HG02938 (cell line): ENCODE data around the gene GATB.
"Not testable (repeated sequence)": the region's sequence is repeated elsewhere in the genome, so short reads cannot be mapped to it uniquely, and the experiment has no call there.

Experiments
- ATAC-seq: cut with Tn5 transposase; IDR thresholded peaks from one replicate; pipeline ENCODE4 v1.9.1; 2021; ENCODE audit warnings: mild to moderate bottlenecking, moderate library complexity; ENCODE audit not compliant: unreplicated experiment

The GATB gene

DNA sequence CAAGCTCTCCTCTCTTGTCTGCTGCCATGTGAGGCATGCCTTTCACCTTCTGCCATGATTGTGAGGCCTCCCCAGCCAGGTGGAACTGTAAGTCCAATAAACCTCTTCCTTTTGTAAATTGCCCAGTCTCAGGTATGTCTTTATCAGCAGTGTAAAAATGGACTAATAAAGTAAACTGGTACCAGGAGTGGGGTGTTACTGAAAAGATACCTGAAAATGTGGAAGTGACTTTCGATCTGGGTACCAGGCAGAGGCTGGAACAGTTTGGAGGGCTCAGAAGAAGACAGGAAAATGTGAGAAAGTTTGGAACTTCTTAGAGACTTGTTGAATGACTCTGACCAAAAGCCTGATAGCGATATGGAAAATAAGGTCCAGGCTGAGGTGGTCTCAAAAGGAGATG lies 24.0 kb downstream of the GATB start:
- ATAC-seq = not testable (repeated sequence)

DNA sequence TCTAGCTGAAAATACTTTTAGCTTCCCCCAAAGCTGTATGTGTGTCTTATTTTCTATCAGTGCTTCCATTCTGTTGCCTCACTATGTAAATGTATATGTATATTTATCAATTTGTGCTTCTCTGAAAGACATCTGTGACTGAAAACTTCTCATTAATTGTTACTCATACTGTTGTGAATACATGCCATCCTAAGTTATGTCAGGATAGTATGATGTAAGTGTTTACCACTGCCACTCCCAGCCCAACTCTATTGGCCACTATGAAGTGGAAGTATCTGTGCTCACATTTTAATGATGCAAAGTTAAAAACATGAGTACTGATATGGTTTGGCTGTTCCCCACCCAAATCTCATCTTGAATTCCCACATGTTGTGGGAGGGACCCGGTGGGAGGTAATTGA lies 24.4 kb downstream of the GATB start:
- no peak for ATAC-seq

DNA sequence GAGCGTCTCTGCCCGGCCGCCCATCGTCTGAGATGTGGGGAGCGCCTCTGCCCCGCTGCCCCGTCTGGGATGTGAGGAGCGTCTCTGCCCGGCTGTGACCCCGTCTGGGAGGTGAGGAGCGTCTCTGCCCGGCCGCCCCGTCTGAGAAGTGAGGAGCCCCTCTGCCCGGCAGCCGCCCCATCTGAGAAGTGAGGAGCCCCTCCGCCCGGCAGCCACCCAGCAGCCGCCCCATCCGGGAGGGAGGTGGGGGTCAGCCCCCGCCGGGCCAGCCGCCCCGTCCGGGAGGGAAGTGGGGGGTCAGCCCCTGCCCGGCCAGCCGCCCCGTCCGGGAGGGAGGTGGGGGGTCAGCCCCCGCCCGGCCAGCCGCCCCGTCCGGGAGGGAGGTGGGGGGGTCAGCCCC lies 29.1 kb downstream of the GATB start:
- ATAC-seq = not testable (repeated sequence)

DNA sequence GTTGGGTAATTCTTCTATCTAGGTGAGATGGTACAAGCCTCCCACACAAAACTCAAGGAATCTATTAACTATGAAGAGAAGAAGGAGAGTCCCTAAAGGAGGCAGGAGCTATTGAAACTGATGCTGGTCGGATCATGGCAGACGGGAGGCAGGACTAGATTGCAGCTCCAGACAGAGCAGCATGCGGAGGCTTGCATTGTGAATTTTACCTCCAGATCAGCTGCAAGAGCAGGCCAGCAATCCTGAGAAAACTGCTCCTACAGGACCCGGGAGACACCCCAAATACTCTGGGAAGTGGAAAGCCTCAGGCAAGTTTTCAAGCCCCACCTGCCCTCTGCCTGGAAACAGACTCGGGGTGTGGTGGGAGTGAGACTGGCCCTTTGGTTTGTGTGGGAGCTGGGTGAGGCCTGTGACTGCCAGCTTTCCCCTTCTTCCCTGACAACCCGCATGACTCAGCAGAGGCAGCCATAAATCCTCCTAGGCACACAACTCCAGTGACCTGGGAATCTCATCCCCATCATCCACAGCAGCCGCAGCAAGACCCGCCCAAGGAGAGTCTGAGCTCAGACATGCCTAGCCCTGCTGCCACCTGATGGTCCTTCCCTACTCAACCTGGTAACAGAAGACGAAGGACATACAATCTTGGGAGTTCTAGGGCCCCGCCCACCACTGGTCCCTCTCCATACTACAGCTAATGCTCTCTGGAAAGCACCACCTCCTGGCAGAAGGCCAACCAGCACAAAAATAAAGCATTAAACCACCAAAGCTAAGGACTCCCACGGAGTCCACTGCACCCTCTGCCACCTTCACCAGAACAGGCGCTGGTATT lies 30.9 kb downstream of the GATB start:
- no peak for ATAC-seq

DNA sequence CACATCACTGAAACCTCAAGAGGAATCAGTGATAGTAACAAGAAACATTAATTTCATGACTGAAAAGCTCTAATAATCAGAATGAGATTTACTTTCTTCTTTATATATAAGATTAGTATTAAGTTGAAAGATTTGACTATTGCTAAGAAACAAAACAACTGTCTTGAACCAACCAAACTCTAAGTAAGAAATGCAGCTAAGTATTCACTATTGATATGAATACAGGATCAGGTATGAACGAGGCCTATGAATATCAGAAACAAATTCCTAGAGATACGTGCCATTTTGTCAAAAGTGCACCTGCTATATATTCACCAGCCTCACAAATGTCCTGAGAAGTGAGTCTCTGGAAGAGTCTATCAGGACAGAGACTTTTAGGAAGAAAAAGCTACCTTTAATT lies 32.1 kb downstream of the GATB start:
- no peak for ATAC-seq

DNA sequence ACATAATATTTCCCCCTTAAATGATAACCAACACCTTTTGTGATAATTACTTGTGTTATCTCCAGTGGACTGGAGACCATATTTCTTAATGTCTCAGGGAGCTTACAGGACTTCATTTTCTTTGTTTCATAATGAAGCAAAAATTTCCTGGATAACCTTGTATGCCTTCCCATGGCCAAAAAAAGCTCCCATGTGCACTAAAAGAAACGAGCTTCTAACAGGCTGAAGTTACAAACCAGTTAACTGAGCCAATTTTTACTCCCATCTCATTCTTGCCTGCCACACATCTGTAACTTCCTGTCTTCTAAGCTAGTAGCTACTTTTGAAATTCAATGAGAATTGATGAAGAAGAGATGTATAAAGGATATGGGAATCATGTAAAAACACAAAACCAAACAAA lies 32.8 kb downstream of the GATB start:
- ATAC-seq = no peak

DNA sequence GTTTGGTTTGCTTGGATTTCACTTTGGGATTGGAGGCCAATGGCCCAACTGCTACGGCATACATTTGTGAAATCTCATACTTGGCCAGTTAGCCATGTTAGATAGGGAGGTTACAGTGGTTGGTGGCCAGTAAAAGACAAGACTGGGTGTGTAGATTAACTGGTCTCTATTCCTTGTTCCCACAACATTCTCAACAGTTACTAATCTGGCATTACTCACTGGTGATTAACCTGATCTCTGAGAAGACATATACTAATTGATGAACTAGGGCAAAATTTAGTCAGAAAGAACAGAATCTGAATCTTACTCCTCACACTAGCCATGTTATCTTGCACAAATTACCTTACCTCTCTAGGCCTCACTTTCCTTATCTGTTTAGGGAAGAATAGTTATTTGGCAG lies 33.4 kb downstream of the GATB start:
- ATAC-seq = no peak

DNA sequence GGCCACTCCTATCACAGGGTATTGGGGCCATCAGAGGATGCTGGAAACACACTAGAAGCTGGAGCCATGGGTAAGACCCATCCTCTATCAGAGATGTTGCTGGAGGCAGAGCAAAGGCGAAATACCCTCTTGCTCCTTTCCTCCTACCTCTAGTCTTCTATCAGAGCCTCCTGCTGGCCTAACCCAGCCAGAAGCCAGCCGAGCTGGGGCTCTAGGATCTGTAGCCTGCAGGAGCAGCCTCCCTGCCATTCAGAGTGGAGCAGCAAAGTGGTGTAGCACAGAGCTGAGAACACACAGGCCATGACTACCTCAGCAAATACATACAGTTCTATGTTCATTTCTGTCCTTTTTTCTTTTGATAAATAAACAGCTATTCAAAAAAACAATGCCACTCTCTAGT lies 35.7 kb downstream of the GATB start:
- ATAC-seq = no peak

DNA sequence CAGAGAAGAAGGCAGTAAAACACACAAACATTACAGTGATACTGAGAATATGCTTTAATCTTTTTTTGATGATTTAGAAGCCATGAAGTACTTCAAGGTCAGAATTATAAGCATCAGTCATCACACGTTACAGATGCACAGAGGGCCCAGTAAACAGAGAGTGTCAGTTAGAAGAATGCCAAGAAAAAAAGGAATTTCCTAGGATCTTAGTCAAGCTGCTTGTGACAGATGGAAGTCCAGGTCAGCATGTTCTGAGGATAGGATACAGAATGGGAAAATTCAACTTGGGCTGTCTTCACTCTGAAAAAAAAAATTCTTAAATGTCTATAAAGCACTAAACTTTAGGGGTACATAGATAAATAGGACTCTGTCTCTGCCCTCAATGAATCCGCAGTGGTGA lies 38.9 kb downstream of the GATB start:
- ATAC-seq = no peak

DNA sequence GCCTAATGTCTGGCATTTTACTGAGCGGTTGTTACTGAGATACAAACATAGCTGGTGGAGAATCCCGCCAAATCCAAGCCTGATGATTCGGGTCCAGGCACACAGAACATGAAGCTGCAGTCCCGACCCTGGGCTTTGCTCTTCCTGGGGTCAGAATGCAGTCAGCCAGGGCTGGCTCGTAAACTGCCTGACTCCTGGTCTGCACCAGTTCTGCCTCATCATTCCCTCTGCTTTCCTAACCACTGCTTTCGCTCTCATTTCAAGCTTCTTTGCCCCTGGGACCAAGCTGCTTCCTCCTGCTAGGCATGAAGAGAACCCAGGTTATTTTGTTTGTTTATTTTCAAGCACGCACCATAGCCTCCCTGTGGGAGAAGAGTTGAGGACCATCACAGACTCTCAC lies 39.3 kb downstream of the GATB start:
- no peak for ATAC-seq

DNA sequence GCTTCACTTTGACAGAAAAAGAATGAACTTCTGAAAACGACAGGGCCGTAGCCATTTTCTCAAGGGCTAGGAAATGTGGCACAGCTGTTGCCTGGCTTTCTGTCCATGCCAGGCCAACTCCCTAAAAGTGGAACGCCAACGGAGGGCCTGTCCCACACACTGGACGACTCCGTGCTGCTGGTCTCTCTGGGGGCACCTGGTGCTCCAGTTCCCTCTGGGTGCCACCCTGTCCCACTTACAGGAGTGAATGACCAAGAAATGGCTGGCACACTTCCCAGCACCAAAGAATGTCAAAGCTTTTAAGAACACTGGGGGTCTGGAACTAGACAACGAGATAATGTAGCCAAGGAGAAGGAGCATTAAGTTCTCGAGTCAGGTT lies 40.9 kb downstream of the GATB start:
- ATAC-seq = no peak

DNA sequence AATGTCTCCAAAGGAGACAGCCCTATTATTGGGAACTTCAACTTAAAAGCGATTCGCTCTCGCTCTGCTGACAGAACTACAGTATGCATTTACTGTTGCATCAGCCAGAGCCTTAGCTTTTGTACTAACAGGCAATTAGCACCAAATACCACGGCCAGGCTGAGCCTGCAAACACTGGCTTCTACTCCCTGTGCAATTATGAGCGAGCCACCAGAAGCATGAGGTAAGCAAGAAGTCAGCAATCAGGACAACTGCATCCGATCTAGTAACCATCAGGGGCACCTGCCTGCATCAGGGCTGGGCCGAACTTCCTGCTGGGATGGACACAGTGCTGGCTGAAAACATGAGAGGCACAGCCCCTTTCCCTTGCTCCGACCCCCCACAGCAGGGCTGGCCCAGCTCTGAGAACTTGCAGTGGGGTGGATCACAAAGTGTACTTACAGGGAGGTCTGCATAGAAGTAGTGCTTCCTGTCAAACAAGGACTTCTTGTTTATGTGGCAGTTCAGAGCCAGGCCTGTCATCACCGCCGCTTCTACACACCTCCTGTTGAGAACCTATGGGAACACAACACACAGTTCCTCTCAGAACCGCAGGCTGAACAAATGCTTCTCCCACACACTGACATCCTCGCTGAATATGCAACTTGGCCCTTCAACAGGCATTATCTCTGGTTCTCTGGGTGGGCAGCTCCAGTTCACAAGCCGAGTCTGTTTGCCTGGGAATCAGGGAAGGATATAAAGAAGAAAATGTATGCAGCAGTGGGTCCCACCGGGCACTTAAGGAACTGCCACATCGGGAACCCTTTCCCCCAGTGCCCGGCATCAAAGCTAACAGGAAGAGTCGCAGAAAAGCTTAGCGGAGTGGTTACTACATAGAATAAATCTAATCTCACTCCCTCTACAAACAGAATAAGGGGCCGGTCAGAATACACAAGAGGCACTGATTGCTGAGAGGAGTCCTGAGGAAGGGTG lies 41.5 kb downstream of the GATB start:
- no peak for ATAC-seq

DNA sequence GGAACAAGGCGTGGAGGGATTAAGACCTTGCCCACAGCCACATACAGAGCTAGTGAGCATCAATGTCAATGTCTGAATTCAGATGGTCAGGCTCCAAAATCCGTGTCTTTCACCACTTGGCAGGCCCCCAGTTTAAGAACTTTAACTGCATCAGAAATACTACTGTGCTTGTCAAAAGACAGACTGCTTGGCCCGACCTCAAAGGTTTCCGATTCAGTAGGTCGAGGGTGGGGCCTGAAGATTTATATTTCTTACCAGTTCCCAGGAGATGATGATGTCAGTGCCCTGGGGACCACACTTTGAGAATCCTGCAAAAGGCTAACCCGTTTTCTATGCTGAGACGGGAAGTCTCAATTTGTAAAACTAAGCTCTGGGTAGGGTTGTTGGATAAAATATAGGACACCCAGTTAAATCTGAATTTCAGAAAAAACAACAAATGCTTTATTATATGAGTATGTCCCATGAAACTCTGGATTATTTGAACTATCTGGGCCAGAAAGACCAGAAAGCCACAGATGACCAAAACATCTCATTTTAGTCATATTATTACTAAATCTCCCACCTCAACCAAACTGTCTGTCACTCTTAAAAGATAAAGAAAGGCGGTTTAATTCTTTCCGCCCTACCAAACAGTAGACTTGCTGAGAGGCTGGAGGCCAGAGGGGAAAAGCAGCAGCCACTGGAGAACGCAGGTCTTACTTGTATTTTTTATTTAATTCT lies 42.7 kb downstream of the GATB start:
- ATAC-seq = peak; percentile 69

DNA sequence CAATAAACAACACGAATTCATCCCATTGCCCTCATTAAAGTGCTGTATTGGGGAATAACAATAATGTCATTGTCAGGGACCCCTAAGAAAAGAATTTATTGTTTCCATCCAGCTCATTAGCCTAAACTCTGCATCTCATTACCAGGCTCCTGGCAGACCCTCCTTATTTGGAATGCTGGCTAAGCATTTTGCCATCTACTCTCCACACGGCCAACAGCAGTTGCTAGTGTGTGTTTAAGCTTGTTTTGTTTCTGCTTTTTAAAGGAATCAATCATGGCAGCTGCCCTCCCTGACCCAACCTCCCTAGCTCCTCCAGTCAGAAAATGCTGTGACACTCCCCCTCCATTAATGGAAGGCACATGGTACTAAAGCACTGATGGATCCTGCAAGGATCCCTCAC lies 43.5 kb downstream of the GATB start:
- no peak for ATAC-seq

DNA sequence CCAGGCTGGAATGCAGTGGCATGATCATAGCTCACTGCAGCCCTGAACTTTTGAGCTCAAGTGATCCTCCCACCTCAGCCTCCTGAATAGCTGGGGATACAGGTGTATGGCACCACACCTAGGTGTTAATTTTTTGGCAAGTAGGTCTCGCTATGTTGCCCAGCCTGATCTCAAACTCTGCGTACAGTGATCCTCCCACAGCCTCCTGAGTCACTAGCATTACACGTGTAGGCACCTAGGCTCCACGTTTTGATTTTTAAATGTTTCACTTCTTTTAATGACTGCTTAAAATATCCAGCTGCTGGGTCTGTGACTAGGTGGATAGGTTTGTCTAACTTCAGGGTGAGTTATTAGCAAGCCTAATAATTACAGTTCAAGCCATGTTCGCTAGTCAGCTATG lies 44.5 kb downstream of the GATB start:
- no peak for ATAC-seq

DNA sequence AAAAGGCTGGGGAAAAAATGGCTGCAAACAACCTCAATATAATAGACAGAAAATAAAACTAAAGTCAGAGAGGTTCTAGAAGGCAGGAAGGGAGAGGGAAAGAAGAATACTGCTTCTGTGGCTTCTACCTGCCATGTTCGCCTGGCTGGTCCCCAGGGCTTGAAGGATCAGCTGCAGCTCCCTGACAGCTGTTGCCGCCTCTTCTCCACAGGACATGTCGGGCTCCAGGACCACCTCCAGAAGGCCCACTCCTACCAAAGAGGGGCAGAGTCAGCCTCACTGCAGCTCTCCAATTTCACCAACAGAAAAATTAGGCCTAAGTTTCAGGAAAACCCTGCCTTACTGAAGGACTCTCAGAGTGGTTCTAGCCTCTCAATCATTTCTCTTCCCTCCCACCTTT lies 44.9 kb downstream of the GATB start:
- no peak for ATAC-seq

DNA sequence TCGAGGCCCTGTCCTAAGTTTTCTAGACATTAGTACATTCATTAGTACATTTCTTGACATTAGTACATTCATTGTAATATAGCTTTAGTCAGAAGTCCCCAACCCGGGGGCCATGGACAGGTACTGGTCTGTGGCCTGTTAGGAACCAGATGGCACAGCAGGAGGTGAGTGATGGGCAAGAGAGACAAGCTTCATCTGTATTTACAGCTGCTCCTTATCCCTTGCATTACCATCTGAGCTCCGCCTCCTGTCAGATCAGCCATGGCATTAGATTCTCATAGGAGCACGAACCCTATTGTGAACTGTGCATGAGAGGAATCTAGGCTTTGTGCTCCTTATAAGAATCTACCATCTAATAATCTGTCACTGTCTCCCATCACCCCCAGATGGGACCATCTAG lies 48.0 kb downstream of the GATB start:
- no peak for ATAC-seq

DNA sequence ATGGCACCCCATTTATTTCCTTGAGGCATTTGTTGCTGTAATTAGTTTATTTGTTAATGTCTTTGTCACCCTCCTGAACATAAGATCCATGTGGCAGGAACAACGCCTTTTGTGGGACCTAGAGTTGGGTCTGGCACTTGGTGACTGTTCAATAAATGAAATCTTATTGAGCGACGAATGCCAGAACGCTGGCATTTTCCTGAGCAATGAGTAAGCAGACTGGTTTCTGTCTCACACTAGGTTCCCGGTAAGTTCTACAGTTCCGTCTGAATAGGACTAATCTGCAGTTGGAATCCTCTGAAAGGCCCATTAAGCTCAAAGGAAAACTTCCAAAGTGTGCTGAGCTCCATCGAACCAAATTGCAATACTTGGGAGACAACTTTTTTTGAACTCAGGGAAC lies 49.2 kb downstream of the GATB start:
- no peak for ATAC-seq

DNA sequence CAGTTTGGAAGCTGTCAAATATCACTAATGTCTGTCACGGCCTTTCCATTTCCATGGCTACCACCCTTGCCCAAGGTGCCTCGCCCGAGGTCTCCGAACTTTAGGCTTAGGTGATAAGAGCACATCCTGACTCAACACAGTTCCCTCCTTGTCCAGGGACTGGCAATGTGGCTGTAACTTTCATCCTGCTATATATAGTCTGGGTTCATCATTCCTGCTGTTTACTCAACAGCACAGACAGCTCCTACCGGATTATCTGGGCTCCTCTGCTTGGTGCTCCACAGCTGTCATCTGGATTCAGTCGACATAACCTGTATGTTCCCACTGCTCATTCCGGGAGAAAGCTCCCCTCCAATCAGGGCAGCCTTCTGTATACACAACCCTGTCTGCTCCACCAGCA lies 51.2 kb downstream of the GATB start:
- ATAC-seq = no peak

DNA sequence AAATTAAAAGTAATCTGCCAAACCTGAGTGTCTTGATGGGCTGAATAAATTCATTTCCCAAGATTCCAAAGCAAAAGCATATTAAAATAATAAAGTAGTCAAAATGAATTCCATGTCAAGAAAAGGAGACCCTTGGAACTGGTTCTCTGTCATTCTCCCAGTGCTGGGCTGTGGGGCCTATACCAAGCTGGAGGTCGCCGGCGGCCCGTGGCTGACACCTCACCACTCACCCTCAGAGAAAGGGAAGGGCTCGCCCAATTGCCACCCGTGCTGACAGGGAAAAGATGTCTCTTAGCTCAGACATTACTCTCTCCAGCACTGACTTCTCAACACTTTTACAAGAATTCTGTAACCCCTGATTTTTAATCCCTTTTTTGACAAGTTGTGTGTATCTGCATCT lies 51.7 kb downstream of the GATB start:
- no peak for ATAC-seq

DNA sequence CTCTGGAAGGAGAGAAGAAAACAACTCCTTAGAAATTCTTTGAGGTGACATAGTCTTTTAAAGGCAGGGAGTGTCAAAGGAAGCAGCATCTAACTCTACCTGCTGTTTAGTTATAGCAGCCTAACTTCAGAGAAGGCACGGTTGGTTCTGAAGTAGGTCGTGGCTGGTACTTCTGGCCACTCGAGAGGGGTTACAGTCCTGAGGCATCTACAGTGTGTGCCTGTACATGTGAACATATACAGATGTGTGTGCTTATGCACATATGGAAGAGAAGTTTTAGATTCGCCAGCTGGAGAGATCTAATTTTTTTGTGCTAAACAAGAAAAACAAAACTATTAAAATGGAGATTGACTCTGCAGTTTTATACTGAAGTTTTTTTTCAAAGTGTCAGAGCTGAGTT lies 52.7 kb downstream of the GATB start:
- ATAC-seq = no peak
